Measurements from ENCODE around the gene EEF2. TPM values are rescaled to one million over a fixed set of nuclear protein-coding genes. Genes with fewer than 3 reads are reported as not detected.
"Not testable (repeated sequence)": the region's sequence is repeated elsewhere in the genome, so short reads cannot be mapped to it uniquely, and the experiment has no call there.

The EEF2 gene
- total and polyA plus RNA-seq, 5 donors from 2014 or later: 564 to 2,369 (median 588) TPM

DNA sequence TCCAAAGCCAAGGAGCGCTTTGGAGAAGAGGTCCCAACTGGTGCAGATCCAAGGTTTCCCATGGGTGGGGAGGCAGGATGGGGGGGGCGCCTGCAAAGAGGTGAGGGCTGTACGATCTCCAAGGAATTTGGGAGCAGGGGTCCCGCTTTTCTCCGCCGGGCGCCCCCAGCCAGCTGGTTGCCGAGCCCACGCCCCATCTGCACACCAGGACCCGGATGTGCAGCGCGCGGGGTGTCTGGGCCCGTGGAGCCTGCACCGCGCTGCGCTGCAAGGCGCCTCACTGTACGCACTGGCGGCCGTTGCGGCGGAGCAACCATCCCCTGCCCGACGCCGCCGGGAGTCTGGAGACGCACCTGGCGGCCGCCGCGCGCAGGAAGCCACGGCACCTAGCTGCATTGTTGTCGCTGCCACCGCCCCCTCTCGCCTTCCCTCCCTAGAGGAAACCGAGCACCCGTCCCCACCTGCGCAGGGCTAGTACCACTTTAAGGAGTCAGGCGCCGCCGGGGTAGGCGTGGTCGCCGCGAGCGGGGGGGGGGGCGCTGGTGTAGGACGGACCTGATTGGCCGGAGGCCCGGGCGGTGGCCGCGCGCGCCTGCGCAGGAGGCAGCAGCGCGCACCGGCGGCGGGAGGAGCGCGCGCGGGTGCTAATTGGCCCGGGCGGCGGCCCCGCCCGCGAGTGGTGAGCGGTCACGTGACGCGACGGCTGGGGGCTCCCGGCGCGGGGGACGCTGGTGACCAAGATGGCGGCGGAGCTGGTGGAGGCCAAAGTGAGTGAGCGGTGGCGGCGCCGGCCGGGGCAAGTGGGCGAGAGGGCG is 22.0 kb upstream of the EEF2 start, which contains the start of gene PIAS4:
Gene PIAS4, plus strand, starts transcription at position 716 of the 815 bp plus-strand sequence. Its CDS starts 25 bp downstream, at position 741.
- Mint-ChIP-seq H3K4me1 (peaks cover 0 to 39% (median 8%) of the 10 kb centered on the region in 4 donors), H3K9me3 (no peaks in the 10 kb centered on the region), H3K4me3 (peak within 1 kb of the TSS; percentile 89 to 95 (median 92)), H3K36me3 (no peaks in the 10 kb centered on the region), H3K27me3 (no peaks in the 10 kb centered on the region), H3K27ac (peak within 1 kb of the TSS; percentile 83 to 93 (median 86))
- H3K4me1 ChIP-seq (ENCODE audit: control insufficient read depth, insufficient read depth, low read length, poor library complexity, severe bottlenecking): peaks cover 40% of the 10 kb centered on the region
- ATAC-seq (ENCODE audit: low read depth in 2 of 2): peak; percentile 93 to 94
- H3K36me3 ChIP-seq (ENCODE audit: control insufficient read depth, insufficient read depth, low read length): peaks cover 10% of the 10 kb centered on the region
- H3K27ac ChIP-seq (ENCODE audit: insufficient read depth, low read length, poor library complexity, severe bottlenecking): peak within 1 kb of the TSS; percentile 77
- H3K27me3 ChIP-seq (ENCODE audit: control insufficient read depth, insufficient read depth, low read length): no peaks in the 10 kb centered on the region
- H3K9me3 ChIP-seq (ENCODE audit: control insufficient read depth in 2 of 2, low read length in 2 of 2): no peaks in the 10 kb centered on the region
- peak; percentile 93 to 97 (median 95) for DNase-seq
- peak within 1 kb of the TSS; percentile 69 for H3K4me3 ChIP-seq (ENCODE audit: low read depth, low read length)

DNA sequence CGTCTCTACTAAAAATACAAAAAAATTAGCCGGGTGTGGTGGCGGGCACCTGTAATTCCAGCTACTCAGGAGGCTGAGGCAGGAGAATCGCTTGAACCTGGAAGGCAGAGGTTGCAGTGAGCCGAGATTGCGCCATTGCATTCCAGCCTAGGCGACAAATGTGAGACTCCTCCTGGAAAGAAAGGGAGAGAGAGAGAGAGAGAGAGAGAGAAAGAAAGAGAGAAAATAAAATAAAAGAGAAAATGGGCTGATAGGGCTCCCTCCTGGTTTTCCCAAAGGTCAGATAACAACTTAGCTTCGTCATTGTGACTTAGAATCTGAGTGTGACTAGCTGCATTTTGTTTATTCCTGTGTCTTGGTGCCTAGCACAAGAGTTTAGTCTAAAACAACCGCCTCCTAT is 20.2 kb upstream of the EEF2 start:
- Mint-ChIP-seq H3K4me3 (peak overlapping the region; percentile 67 to 91 (median 77)), H3K4me1 (peaks cover 0 to 28% (median 7%) of the 10 kb centered on the region in 4 donors)
- H3K36me3 ChIP-seq (ENCODE audit: control insufficient read depth, insufficient read depth, low read length); DNase-seq; ATAC-seq (ENCODE audit: low read depth in 2 of 2); H3K9me3 ChIP-seq (ENCODE audit: control insufficient read depth in 2 of 2, low read length in 2 of 2); H3K27me3 ChIP-seq (ENCODE audit: control insufficient read depth, insufficient read depth, low read length); H3K27me3 Mint-ChIP-seq; H3K27ac Mint-ChIP-seq; H3K4me3 ChIP-seq (ENCODE audit: low read depth, low read length); H3K27ac ChIP-seq (ENCODE audit: insufficient read depth, low read length, poor library complexity, severe bottlenecking); H3K36me3 Mint-ChIP-seq; H3K9me3 Mint-ChIP-seq: not testable (repeated sequence)
- H3K4me1 ChIP-seq (ENCODE audit: control insufficient read depth, insufficient read depth, low read length, poor library complexity, severe bottlenecking): peaks cover 29% of the 10 kb centered on the region

DNA sequence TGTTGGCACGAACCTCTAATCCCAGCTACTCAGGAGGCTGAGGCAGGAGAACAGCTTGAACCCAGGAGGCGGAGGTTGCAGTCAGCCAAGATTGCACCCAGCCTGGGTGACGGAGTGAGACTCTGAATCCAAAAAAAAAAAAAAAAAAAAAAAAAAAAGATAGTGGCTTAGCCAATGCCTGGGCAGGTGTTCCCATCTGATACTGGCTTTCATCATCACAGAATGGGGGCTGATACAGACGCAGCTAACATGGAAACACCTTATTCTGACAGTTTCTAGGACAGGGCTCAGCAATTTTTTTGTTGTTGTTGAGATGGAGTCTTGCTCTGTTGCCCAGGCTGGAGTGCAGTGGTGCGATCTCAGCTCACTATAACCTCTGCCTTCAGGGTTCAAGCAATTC is 15.5 kb upstream of the EEF2 start:
- not testable (repeated sequence) for H3K27ac ChIP-seq (ENCODE audit: insufficient read depth, low read length, poor library complexity, severe bottlenecking); H3K4me1 ChIP-seq (ENCODE audit: control insufficient read depth, insufficient read depth, low read length, poor library complexity, severe bottlenecking); H3K27me3 Mint-ChIP-seq; H3K27ac Mint-ChIP-seq; ATAC-seq (ENCODE audit: low read depth in 2 of 2); H3K4me3 Mint-ChIP-seq; DNase-seq; H3K9me3 ChIP-seq (ENCODE audit: control insufficient read depth in 2 of 2, low read length in 2 of 2); H3K4me1 Mint-ChIP-seq; H3K4me3 ChIP-seq (ENCODE audit: low read depth, low read length); H3K36me3 ChIP-seq (ENCODE audit: control insufficient read depth, insufficient read depth, low read length); H3K27me3 ChIP-seq (ENCODE audit: control insufficient read depth, insufficient read depth, low read length); H3K9me3 Mint-ChIP-seq; H3K36me3 Mint-ChIP-seq

DNA sequence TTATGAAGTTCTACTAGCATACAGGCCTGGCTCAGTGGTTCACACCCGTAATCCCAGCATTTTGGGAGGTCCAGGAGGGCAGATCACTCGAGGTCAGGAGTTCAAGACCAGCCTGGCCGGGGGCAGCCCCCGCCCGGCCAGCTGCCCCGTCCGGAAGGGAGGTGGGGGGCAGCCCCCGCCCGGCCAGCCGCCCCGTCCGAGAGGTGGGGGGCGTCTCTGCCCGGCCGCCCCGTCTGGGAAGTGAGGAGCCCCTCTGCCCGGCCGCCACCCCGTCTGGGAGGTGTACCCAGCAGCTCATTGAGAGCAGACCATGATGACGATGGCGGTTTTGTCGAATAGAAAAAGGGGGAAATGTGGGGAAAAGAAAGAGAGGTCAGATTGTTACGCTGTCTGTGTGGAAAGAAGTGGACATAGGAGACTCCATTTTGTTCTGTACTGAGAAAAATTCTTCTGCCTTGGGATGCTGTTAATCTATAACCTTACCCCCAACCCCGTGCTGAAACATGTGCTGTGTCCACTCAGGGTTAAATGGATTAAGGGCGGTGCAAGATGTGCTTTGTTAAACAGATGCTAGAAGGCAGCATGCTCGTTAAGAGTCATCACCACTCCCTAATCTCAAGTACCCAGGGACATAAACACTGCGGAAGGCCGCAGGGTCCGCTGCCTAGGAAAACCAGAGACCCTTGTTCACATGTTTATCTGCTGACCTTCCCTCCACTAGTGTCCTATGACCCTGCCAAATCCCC is 13.6 kb upstream of the EEF2 start:
- H3K4me3 Mint-ChIP-seq; H3K9me3 ChIP-seq (ENCODE audit: control insufficient read depth in 2 of 2, low read length in 2 of 2); H3K36me3 Mint-ChIP-seq; DNase-seq; H3K36me3 ChIP-seq (ENCODE audit: control insufficient read depth, insufficient read depth, low read length); H3K4me3 ChIP-seq (ENCODE audit: low read depth, low read length); H3K27me3 ChIP-seq (ENCODE audit: control insufficient read depth, insufficient read depth, low read length); ATAC-seq (ENCODE audit: low read depth in 2 of 2); H3K9me3 Mint-ChIP-seq; H3K27ac ChIP-seq (ENCODE audit: insufficient read depth, low read length, poor library complexity, severe bottlenecking); H3K4me1 ChIP-seq (ENCODE audit: control insufficient read depth, insufficient read depth, low read length, poor library complexity, severe bottlenecking); H3K4me1 Mint-ChIP-seq; H3K27me3 Mint-ChIP-seq; H3K27ac Mint-ChIP-seq: not testable (repeated sequence)

DNA sequence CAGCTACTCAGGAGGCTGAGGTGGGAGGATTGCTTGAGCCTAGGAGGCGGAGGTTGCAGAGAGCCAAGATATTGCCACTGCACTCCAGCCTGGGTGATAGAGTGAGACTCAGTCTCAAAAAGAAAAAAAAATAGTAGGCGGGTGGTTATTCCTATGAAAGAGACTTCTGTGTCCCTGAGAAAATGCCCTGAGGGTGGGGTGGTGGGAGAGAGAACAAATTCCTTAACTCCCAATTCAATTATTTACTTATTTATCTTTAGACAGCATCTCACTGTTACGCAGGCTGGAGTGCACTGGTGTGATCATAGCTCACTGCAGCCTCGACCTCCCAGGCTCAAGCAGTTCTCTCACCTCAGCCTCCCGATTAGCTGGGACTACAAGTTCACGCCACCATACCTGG is 10.3 kb upstream of the EEF2 start:
- no peak overlapping the region for H3K4me3 ChIP-seq (ENCODE audit: low read depth, low read length)

DNA sequence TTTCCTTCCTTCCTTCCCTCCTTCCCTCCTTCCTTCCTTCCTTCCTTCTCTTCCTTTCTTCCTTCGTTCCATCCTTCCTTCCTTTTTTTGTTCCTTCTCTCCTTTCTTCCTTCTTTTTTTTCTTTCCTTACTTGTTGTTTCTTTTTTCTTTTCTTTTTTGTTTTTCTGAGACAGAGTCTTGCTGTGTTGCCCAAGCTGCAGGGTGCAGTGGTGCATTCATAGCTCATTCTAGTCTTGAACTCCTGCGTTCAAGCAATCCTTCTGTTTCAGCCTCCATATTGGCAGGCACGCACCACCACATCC is 5.5 kb upstream of the EEF2 start:
- Histone ChIP-seq H3K9me3 (ENCODE audit: control insufficient read depth in 2 of 2, low read length in 2 of 2) (no peaks in the 10 kb centered on the region), H3K27me3 (ENCODE audit: control insufficient read depth, insufficient read depth, low read length) (no peaks in the 10 kb centered on the region), H3K4me3 (ENCODE audit: low read depth, low read length) (no peak overlapping the region), H3K4me1 (ENCODE audit: control insufficient read depth, insufficient read depth, low read length, poor library complexity, severe bottlenecking) (peaks cover 19% of the 10 kb centered on the region), H3K36me3 (ENCODE audit: control insufficient read depth, insufficient read depth, low read length) (no peaks in the 10 kb centered on the region), H3K27ac (ENCODE audit: insufficient read depth, low read length, poor library complexity, severe bottlenecking) (no peak overlapping the region)
- Mint-ChIP-seq H3K27ac (no peak overlapping the region), H3K4me3 (peak overlapping the region in 2 of 4 donors; percentile 21 to 92), H3K4me1 (peaks cover 15 to 28% (median 16%) of the 10 kb centered on the region in 4 donors), H3K36me3 (no peaks in the 10 kb centered on the region), H3K27me3 (peaks cover 7% of the 10 kb centered on the region), H3K9me3 (no peaks in the 10 kb centered on the region)
- ATAC-seq (ENCODE audit: low read depth in 2 of 2): no peak
- DNase-seq: no peak

More for the DNA sequence above, 10.3 kb upstream of the EEF2 start:
- no peaks in the 10 kb centered on the region for H3K9me3 ChIP-seq (ENCODE audit: control insufficient read depth in 2 of 2, low read length in 2 of 2)
- Mint-ChIP-seq H3K36me3 (no peaks in the 10 kb centered on the region), H3K4me1 (peaks cover 0 to 7% (median 3%) of the 10 kb centered on the region in 4 donors), H3K27ac (no peak overlapping the region), H3K27me3 (no peaks in the 10 kb centered on the region), H3K4me3 (no peak overlapping the region), H3K9me3 (no peaks in the 10 kb centered on the region)
- DNase-seq (no peak), ATAC-seq (ENCODE audit: low read depth in 2 of 2) (no peak)
- no peak overlapping the region for H3K27ac ChIP-seq (ENCODE audit: insufficient read depth, low read length, poor library complexity, severe bottlenecking)
- H3K4me1 ChIP-seq (ENCODE audit: control insufficient read depth, insufficient read depth, low read length, poor library complexity, severe bottlenecking): no peaks in the 10 kb centered on the region
- no peaks in the 10 kb centered on the region for H3K27me3 ChIP-seq (ENCODE audit: control insufficient read depth, insufficient read depth, low read length)
- no peaks in the 10 kb centered on the region for H3K36me3 ChIP-seq (ENCODE audit: control insufficient read depth, insufficient read depth, low read length)

DNA sequence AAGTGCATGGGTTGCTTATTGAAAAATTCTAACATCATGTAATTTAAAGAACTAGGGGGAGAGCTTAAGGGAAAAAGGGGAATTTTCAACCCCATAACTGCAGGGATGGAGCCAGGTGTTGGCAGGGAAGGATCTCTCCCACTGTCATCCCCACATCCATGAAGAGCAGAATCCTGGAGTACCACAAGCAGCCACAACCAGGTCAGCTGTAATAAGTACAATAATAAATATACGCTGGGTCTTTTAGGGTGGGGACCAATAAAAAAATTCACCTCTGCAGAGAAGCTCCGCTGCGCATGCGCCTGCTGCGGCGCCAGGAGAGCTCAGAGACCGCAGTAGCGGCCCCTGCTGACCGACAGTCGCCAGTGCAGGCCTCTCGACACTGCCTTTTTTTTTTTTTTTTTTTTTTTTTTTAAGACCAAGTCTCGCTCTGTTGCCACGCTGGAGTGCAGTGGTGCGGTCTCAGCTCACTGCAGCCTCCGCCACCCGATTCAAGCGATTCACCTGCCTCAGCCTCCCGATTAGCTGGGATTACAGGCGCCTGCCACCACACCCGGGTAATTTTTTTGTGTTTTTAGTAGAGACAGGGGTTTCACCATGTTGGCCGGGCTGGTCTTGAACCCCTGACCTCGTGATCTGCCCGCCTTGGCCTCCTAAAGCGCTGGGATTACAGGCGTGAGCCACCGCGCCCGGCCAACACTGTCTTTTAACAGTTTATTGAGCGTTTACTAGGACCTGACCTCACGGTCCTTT is 2.5 kb upstream of the EEF2 start:
- H3K27ac ChIP-seq (ENCODE audit: insufficient read depth, low read length, poor library complexity, severe bottlenecking): peak overlapping the region; percentile 71
- Mint-ChIP-seq H3K36me3 (peaks cover 18% of the 10 kb centered on the region), H3K27me3 (peaks cover 13% of the 10 kb centered on the region), H3K9me3 (peaks cover 0 to 2% (median 0%) of the 10 kb centered on the region in 7 donors), H3K4me1 (peaks cover 20 to 55% (median 36%) of the 10 kb centered on the region in 4 donors), H3K27ac (peak overlapping the region; percentile 56 to 98 (median 65)), H3K4me3 (peak overlapping the region; percentile 97 to 98 (median 98))
- peak; percentile 54 to 56 for ATAC-seq (ENCODE audit: low read depth in 2 of 2)
- H3K4me1 ChIP-seq (ENCODE audit: control insufficient read depth, insufficient read depth, low read length, poor library complexity, severe bottlenecking): peaks cover 42% of the 10 kb centered on the region
- H3K9me3 ChIP-seq (ENCODE audit: control insufficient read depth in 2 of 2, low read length in 2 of 2): no peaks in the 10 kb centered on the region
- DNase-seq: peak; percentile 84 to 92 (median 91)
- peak overlapping the region; percentile 91 for H3K4me3 ChIP-seq (ENCODE audit: low read depth, low read length)
- H3K27me3 ChIP-seq (ENCODE audit: control insufficient read depth, insufficient read depth, low read length): no peaks in the 10 kb centered on the region
- peaks cover 14% of the 10 kb centered on the region for H3K36me3 ChIP-seq (ENCODE audit: control insufficient read depth, insufficient read depth, low read length)
